IMR-90 (cell line): ENCODE measurements around the gene NPAS3. TPM values are rescaled to one million over a fixed set of nuclear protein-coding genes. Genes with fewer than 3 reads are reported as not detected.

Source experiments
- ATAC-seq: fragments of 200-7000 bp; cut with Tn5 transposase; 2 replicates; pipeline ENCODE4 v1.9.1; 2020; ENCODE audit warnings: low read depth, mild to moderate bottlenecking, moderate library complexity
- BruUV-seq: library from RNA; stranded (reverse); fragments of 400-500 nt; replicated peaks from 2 replicates; lab custom pipeline; 2021; lab: Mats Ljungman, UMichigan
- CTCF ChIA-PET: fragments of 300-600 bp; formaldehyde crosslinking; extraction: SDS; loops from one replicate; lab custom pipeline; 2021; ENCODE audit warnings: antibody characterized with exemption; lab: Yijun Ruan, JAX
- POLR2A ChIA-PET: fragments of 300-600 bp; sonication (Branson Sonifier 250); formaldehyde crosslinking; loops from one replicate; lab custom pipeline; 2022; ENCODE audit warnings: antibody characterized with exemption; ENCODE audit not compliant: unreplicated experiment; lab: Charles Lee
- DNase-seq: peaks from one replicate; pipeline ENCODE4 v3.0.0; 2013
- H2AFZ ChIP-seq: replicated peaks from 2 replicates; pipeline ENCODE3; 2013; ENCODE audit warnings: low read length, mild to moderate bottlenecking; ENCODE audit not compliant: poor library complexity
- H2AK5ac ChIP-seq: 2 replicates; pipeline ENCODE4 v1.6.1; 2013; ENCODE audit warnings: low read depth, low read length, inconsistent platforms
- H2AK9ac ChIP-seq: replicated peaks from 2 replicates; pipeline ENCODE3; 2013; ENCODE audit warnings: mild to moderate bottlenecking, low read depth, low read length, moderate library complexity; ENCODE audit not compliant: poor library complexity
- H2BK120ac ChIP-seq: 2 replicates; pipeline ENCODE4 v1.6.1; 2013; ENCODE audit warnings: low read depth, low read length, inconsistent platforms
- H2BK15ac ChIP-seq: 3 replicates; pipeline ENCODE4 v1.6.1; 2013; ENCODE audit warnings: low read depth, low read length, inconsistent platforms
- H2BK20ac ChIP-seq: 2 replicates; pipeline ENCODE4 v1.6.1; 2013; ENCODE audit warnings: low read depth, mild to moderate bottlenecking, inconsistent platforms, low read length, moderate library complexity
- H2BK5ac ChIP-seq: 2 replicates; pipeline ENCODE4 v1.6.1; 2013; ENCODE audit warnings: mild to moderate bottlenecking, low read depth, low read length, inconsistent platforms; ENCODE audit not compliant: poor library complexity, severe bottlenecking
- H3K14ac ChIP-seq: replicated peaks from 2 replicates; pipeline ENCODE4 v1.6.1; 2013; ENCODE audit warnings: low read depth, low read length, inconsistent platforms
- H3K18ac ChIP-seq: 2 replicates; pipeline ENCODE4 v1.6.1; 2013; ENCODE audit warnings: low read depth, low read length, control low read depth
- H3K23ac ChIP-seq: 2 replicates; pipeline ENCODE4 v1.6.1; 2013; ENCODE audit warnings: low read depth, low read length, inconsistent platforms
- H3K27ac ChIP-seq: 2 replicates; pipeline ENCODE4 v1.5.1; 2013; ENCODE audit warnings: mild to moderate bottlenecking, control low read depth, low read length; ENCODE audit not compliant: insufficient read depth
- H3K27me3 ChIP-seq: 2 replicates; pipeline ENCODE4 v1.6.1; 2013; ENCODE audit warnings: low read length; ENCODE audit not compliant: control insufficient read depth, insufficient read depth
- H3K36me3 ChIP-seq: 2 replicates; pipeline ENCODE4 v1.6.1; 2013; ENCODE audit warnings: low read length, mixed read lengths; ENCODE audit not compliant: control insufficient read depth, insufficient read depth
- H3K4ac ChIP-seq: 2 replicates; pipeline ENCODE4 v1.6.1; 2013; ENCODE audit warnings: low read depth, low read length, inconsistent platforms
- H3K4me1 ChIP-seq: 2 replicates; pipeline ENCODE4 v1.6.1; 2013; ENCODE audit warnings: low read length, mixed read lengths; ENCODE audit not compliant: control insufficient read depth, insufficient read depth
- H3K4me2 ChIP-seq: 2 replicates; pipeline ENCODE4 v1.6.1; 2013; ENCODE audit warnings: low read depth, mild to moderate bottlenecking, control low read depth, low read length, moderate library complexity
- H3K4me3 ChIP-seq: 2 replicates; pipeline ENCODE4 v1.5.1; 2013; ENCODE audit warnings: low read depth, mild to moderate bottlenecking, control low read depth, low read length, moderate library complexity; ENCODE audit not compliant: insufficient read depth
- H3K56ac ChIP-seq: 2 replicates; pipeline ENCODE4 v1.6.1; 2013; ENCODE audit warnings: low read length, inconsistent platforms; ENCODE audit not compliant: insufficient read depth; ENCODE audit errors: extremely low read depth
- H3K79me1 ChIP-seq, 2 experiments: 2 replicates each; pipeline ENCODE4 v1.6.1; 2013; ENCODE audit warnings: low read length in 2 of 2, inconsistent platforms in 1 of 2, low read depth in 1 of 2
- H3K9ac ChIP-seq: 2 replicates; pipeline ENCODE4 v1.6.1; 2013; ENCODE audit warnings: low read depth, low read length, control low read depth
- H3K9me1 ChIP-seq: 2 replicates; pipeline ENCODE4 v1.6.1; 2013; ENCODE audit warnings: low read length, inconsistent platforms; ENCODE audit not compliant: insufficient read depth
- H3K9me3 ChIP-seq: 2 replicates; pipeline ENCODE4 v1.6.1; 2013; ENCODE audit warnings: low read length; ENCODE audit not compliant: control insufficient read depth, insufficient read depth
- H4K20me1 ChIP-seq: 2 replicates; pipeline ENCODE4 v1.6.1; 2013; ENCODE audit warnings: low read length, inconsistent platforms; ENCODE audit not compliant: insufficient read depth
- H4K5ac ChIP-seq: 2 replicates; pipeline ENCODE4 v1.6.1; 2013; ENCODE audit warnings: mild to moderate bottlenecking, low read depth, low read length, control low read depth
- H4K8ac ChIP-seq, 2 experiments: 2 replicates each; pipeline ENCODE4 v1.6.1; 2013; ENCODE audit warnings: low read depth in 2 of 2, low read length in 2 of 2, control low read depth in 1 of 2, inconsistent platforms in 1 of 2
- H4K91ac ChIP-seq: 2 replicates; pipeline ENCODE4 v1.6.1; 2013; ENCODE audit warnings: low read depth, low read length, inconsistent platforms; ENCODE audit not compliant: insufficient read depth
- BHLHE40 ChIP-seq: fragments of 150-350 bp; IDR thresholded peaks from 2 replicates; pipeline ENCODE4 v1.6.1; 2016; ENCODE audit warnings: mild to moderate bottlenecking, low read depth, low read length
- CEBPB ChIP-seq: IDR thresholded peaks from 2 replicates; pipeline ENCODE4 v1.6.1; 2012; ENCODE audit warnings: low read depth, low read length, improper control_type of control experiment
- CHD1 ChIP-seq: IDR thresholded peaks from 2 replicates; pipeline ENCODE4 v1.6.1; 2012; ENCODE audit warnings: low read depth, low read length, improper control_type of control experiment
- CTCF ChIP-seq: conservative IDR thresholded peaks from 2 replicates; pipeline ENCODE4 v1.5.1; 2012; ENCODE audit warnings: mild to moderate bottlenecking, low read depth, low read length, improper control_type of control experiment
- FOS ChIP-seq: fragments of 150-350 bp; IDR thresholded peaks from 2 replicates; pipeline ENCODE4 v1.6.1; 2016; ENCODE audit warnings: low read depth, low read length
- MAFK ChIP-seq: IDR thresholded peaks from 2 replicates; pipeline ENCODE4 v1.6.1; 2012; ENCODE audit warnings: low read depth, low read length, improper control_type of control experiment
- MAZ ChIP-seq: IDR thresholded peaks from 2 replicates; pipeline ENCODE4 v1.6.1; 2012; ENCODE audit warnings: low read depth, mild to moderate bottlenecking, low read length, improper control_type of control experiment, moderate library complexity, borderline replicate concordance
- MXI1 ChIP-seq: IDR thresholded peaks from 2 replicates; pipeline ENCODE4 v1.6.1; 2012; ENCODE audit warnings: low read depth, mild to moderate bottlenecking, low read length, moderate library complexity, borderline replicate concordance
- NFE2L2 ChIP-seq: fragments of 150-350 bp; IDR thresholded peaks from 2 replicates; pipeline ENCODE4 v1.6.1; 2016; ENCODE audit warnings: low read depth, mild to moderate bottlenecking, low read length
- POLR2A ChIP-seq: IDR thresholded peaks from 2 replicates; pipeline ENCODE4 v1.6.1; 2012; ENCODE audit warnings: mild to moderate bottlenecking, low read depth, low read length
- RAD21 ChIP-seq: IDR thresholded peaks from 2 replicates; pipeline ENCODE4 v1.6.1; 2012; ENCODE audit warnings: low read length, improper control_type of control experiment
- RCOR1 ChIP-seq: IDR thresholded peaks from 2 replicates; pipeline ENCODE4 v1.6.1; 2012; ENCODE audit warnings: mild to moderate bottlenecking, low read length, improper control_type of control experiment; ENCODE audit not compliant: insufficient replicate concordance
- RFX5 ChIP-seq: IDR thresholded peaks from 2 replicates; pipeline ENCODE4 v1.8.0; 2012; ENCODE audit warnings: low read depth, mild to moderate bottlenecking, low read length, moderate library complexity
- SMC3 ChIP-seq: fragments of 150-350 bp; IDR thresholded peaks from 2 replicates; pipeline ENCODE4 v1.6.1; 2016; ENCODE audit warnings: low read depth, mild to moderate bottlenecking, antibody characterized with exemption, low read length, moderate library complexity
- WGBS, 2 experiments: methylation state at CpG; one replicate each; pipeline versions ENCODE4 v1.1.5 to v1.1.7; 2013; ENCODE audit warnings: missing lambda C conversion rate in 2 of 2; ENCODE audit not compliant: insufficient read length in 1 of 2; ENCODE audit errors: extremely low coverage in 2 of 2; 5-methylcytosine and 5-hydroxymethylcytosine counted together
- dilution Hi-C: fragments of 300-500 bp; cut with HindIII; formaldehyde crosslinking; loops from one replicate; pipeline ENCODE4 v1.14.3; 2018; ENCODE audit warnings: low sequenced_read_pairs; ENCODE audit not compliant: unreplicated experiment
- in situ Hi-C: fragments of 300-500 bp; cut with MboI; formaldehyde crosslinking; loops from 3 replicates; pipeline ENCODE4 v1.14.3; 2019; ENCODE audit warnings: low sequenced_read_pairs, inconsistent platforms, mixed read lengths
- intact Hi-C: fragments of 100-400 bp; cut with micrococcal nuclease; formaldehyde crosslinking; loops from 2 replicates; pipeline ENCODE4 v1.10.0; 2022
- polyA plus RNA-seq, 3 experiments: library from polyadenylated mRNA; depleted of rRNA; stranded (reverse); fragments of >200 nt; gene quantifications; 2 replicates each; pipeline ENCODE4 v1.2.3, GENCODE V29; 2012; ENCODE audit warnings: low replicate concordance in 1 of 3
- total RNA-seq: library from RNA; depleted of rRNA; stranded (reverse); fragments of >200 nt; gene quantifications from 2 replicates; pipeline ENCODE4 v1.2.3, GENCODE V29; 2012
- TF ChIP-seq, protein P1 (sequence below): fragments of 150-350 bp; IDR thresholded peaks from 2 replicates; pipeline ENCODE4 v1.6.1; 2017; ENCODE audit warnings: mild to moderate bottlenecking, antibody characterized with exemption, low read length, low read depth

Gene NPAS3
- total and polyA plus RNA-seq, 2 of the 4 experiments (the other 2 are of a cell fraction): not detected

DNA sequence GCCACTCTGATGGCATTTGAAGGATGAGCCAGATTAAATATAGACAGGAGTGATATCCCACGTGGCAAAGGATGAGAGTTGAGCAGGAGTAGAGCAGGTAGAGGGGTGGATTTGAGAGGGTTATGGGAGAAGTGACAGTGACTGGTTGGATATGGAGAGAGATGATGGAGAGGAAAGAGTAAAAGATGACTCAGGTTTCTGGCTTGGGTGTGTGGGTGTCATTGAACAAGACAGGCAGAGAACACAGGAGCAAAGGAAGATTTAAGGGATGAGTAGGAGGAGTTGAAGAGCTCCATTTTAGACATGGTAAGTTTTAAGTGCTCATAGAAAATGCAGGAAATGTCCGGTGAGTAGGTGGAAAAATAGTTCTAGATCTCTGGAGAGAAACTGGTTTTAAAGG lies 875.3 kb downstream of the NPAS3 start:
- intact Hi-C loops (no loop called here), in situ Hi-C loops (no loop called here), dilution Hi-C loops (no loop called here)
- H3K56ac ChIP-seq: no peak overlapping the region
- ChIA-PET CTCF (no interaction called here), POLR2A (no interaction called here)
- H3K79me1 ChIP-seq: no peaks in the 10 kb centered on the region
- no TSS peak for BruUV-seq
- no peaks in the 10 kb centered on the region for H3K4me1 ChIP-seq
- no peak overlapping the region for H3K4me3 ChIP-seq
- H3K9me3 ChIP-seq: no peaks in the 10 kb centered on the region
- 50% methylated on average over 2 of the region's 2 CpGs; no CpG with 5 or more reads in 1 of the 2 experiments for WGBS, 2 experiments
- ATAC-seq (no peak), DNase-seq (no peak)
- no peak overlapping the region for H2BK15ac ChIP-seq
- H3K23ac ChIP-seq: no peak overlapping the region
- TF ChIP-seq RAD21 (no peak), POLR2A (no peak), MAZ (no peak), RCOR1 (no peak), MAFK (no peak), NFE2L2 (no peak), SMC3 (no peak), RFX5 (no peak), BHLHE40 (no peak), FOS (no peak), CTCF (no peak), MXI1 (no peak), CHD1 (no peak), CEBPB (no peak)
- TF ChIP-seq, protein P1, sequence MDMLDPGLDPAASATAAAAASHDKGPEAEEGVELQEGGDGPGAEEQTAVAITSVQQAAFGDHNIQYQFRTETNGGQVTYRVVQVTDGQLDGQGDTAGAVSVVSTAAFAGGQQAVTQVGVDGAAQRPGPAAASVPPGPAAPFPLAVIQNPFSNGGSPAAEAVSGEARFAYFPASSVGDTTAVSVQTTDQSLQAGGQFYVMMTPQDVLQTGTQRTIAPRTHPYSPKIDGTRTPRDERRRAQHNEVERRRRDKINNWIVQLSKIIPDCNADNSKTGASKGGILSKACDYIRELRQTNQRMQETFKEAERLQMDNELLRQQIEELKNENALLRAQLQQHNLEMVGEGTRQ: no peak
- no peak overlapping the region for H4K5ac ChIP-seq
- no peak overlapping the region for H2BK120ac ChIP-seq
- no peak overlapping the region for H2BK5ac ChIP-seq
- H3K18ac ChIP-seq: no peak overlapping the region
- H2AK9ac ChIP-seq: no peak overlapping the region
- H3K27me3 ChIP-seq: no peaks in the 10 kb centered on the region
- no peak overlapping the region for H3K14ac ChIP-seq
- no peak overlapping the region for H4K8ac ChIP-seq
- no peak overlapping the region for H2AK5ac ChIP-seq
- no peak overlapping the region for H3K9ac ChIP-seq
- H3K9me1 ChIP-seq: no peaks in the 10 kb centered on the region
- no peak overlapping the region for H2BK20ac ChIP-seq
- no peaks in the 10 kb centered on the region for H4K20me1 ChIP-seq
- H3K36me3 ChIP-seq: no peaks in the 10 kb centered on the region
- no peak overlapping the region for H4K91ac ChIP-seq
- H3K27ac ChIP-seq: no peak overlapping the region
- H3K4ac ChIP-seq: no peak overlapping the region
- H3K4me2 ChIP-seq: no peak overlapping the region
- H2AFZ ChIP-seq: no peak overlapping the region
